Mesothelial cell of epicardium (in vitro differentiated cells): ENCODE measurements around the gene SECTM1. TPM values are rescaled to one million over a fixed set of nuclear protein-coding genes. Genes with fewer than 3 reads are reported as not detected.
A peak's percentile ranks its signal among the peaks of the same experiment; 100 is the strongest.

Experiments
- DNase-seq, 2 experiments: peaks; one replicate each; pipeline ENCODE4 v3.0.0; 2021; ENCODE audit warnings: low spot score in 2 of 2; ENCODE audit not compliant: unreplicated experiment in 2 of 2
- H3K27ac Mint-ChIP-seq: 2 replicates; pipeline ENCODE4 v1.8.0; 2021; ENCODE audit warnings: mixed read lengths
- H3K27me3 Mint-ChIP-seq: 2 replicates; pipeline ENCODE4 v1.8.0; 2021; ENCODE audit warnings: low read depth, mixed read lengths
- H3K36me3 Mint-ChIP-seq: 2 replicates; pipeline ENCODE4 v1.8.0; 2021; ENCODE audit warnings: mixed read lengths
- H3K4me1 Mint-ChIP-seq: 2 replicates; pipeline ENCODE4 v1.8.0; 2021; ENCODE audit warnings: mixed read lengths
- H3K4me3 Mint-ChIP-seq: 2 replicates; pipeline ENCODE4 v1.8.0; 2021; ENCODE audit warnings: mild to moderate bottlenecking, moderate library complexity, mixed read lengths
- H3K9me3 Mint-ChIP-seq: 2 replicates; pipeline ENCODE4 v1.8.0; 2021; ENCODE audit warnings: mixed read lengths
- total RNA-seq: library from RNA; stranded (reverse); gene quantifications from 3 replicates; pipeline ENCODE4 v1.2.1, GENCODE V29; 2021
- TF ChIP-seq, protein P1 (sequence below): fragments of 200-600 bp; sonication (generic); IDR thresholded peaks from one replicate; pipeline ENCODE4 v1.5.0; 2021; ENCODE audit warnings: antibody characterized with exemption; ENCODE audit not compliant: unreplicated experiment

The SECTM1 gene
- total RNA-seq, 1 donor from 2014 or later: 7.0 TPM

DNA sequence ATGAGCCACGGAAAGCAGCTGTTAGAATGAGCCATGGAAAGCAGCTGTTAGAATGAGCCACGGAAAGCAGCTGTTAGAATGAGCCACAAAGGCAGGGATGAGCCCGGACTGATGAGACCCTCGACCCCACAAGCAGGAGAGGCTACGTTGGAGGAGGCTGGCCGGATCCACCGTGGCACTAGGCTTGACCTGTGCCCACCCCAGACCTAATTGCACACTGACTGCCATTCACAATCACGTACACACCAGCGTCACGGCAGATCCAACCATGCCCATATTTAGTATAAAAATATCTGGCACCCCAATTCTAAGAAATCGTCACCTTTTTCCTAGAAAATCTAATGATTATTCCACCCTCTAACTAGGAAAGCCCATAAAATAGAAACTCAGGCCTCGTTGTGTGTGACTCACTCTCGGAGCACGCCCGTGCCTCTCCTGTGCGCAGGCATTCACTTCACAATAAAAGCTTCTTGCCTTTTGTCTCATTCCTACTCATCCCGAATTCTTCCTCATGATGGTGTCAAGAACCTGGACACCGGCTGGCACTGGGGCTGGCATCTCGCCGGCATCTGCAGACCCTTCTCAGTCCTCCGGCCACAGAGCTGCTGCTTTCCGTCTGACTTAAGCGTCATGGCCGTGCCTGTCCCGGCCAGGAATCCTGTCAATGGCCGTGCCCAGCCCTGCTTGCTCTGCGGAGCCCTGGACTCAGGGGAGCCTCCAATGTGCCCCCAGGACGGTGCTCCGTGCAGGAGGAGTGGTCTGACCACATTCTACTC lies 5.5 kb upstream of the SECTM1 start:
- Mint-ChIP-seq H3K4me1 (peaks cover 33% of the 10 kb centered on the region), H3K4me3 (peak overlapping the region; percentile 60), H3K36me3 (peaks cover 4% of the 10 kb centered on the region), H3K9me3 (peaks cover 4% of the 10 kb centered on the region), H3K27ac (peak overlapping the region; percentile 98), H3K27me3 (peaks cover 5% of the 10 kb centered on the region)
- no peak for DNase-seq
- TF ChIP-seq, protein P1, sequence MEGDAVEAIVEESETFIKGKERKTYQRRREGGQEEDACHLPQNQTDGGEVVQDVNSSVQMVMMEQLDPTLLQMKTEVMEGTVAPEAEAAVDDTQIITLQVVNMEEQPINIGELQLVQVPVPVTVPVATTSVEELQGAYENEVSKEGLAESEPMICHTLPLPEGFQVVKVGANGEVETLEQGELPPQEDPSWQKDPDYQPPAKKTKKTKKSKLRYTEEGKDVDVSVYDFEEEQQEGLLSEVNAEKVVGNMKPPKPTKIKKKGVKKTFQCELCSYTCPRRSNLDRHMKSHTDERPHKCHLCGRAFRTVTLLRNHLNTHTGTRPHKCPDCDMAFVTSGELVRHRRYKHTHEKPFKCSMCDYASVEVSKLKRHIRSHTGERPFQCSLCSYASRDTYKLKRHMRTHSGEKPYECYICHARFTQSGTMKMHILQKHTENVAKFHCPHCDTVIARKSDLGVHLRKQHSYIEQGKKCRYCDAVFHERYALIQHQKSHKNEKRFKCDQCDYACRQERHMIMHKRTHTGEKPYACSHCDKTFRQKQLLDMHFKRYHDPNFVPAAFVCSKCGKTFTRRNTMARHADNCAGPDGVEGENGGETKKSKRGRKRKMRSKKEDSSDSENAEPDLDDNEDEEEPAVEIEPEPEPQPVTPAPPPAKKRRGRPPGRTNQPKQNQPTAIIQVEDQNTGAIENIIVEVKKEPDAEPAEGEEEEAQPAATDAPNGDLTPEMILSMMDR: no peak

DNA sequence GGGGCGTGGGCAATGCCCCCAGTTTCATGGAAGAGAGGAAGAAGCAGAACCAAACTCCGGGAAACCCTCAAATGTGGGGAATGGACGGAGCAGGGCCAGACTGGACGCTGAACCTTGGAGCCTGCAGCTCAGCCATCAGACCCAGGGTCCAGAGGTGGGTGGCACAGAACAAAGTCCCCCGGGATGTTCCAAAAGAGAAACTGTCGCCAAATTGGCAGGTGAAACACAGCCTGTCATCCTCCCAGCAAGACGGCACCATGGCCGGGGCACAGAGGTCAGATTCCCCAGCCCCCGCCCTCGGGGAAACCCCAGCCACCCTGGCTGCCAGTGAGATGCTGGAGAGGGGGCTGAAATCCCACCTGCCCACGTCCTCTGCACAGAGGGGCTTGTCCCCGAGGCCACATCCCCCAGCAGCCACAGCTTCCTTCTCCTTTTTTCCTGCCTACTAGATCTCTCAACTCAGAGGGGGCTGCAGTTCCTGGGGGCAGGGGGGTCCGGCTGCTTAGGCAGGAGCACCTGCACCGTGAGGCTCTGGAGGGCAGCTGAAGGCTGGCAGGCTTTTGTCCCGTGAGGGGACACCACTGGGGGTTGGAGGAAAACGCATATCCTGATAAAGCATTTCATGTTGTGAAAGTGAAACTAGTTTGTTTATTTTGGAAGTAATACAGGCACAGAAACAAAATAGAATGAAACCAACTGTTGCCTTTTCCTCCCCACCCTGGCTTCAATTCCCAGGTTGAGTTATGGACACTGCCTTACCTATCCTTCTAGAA lies 1.2 kb upstream of the SECTM1 start:
- Mint-ChIP-seq H3K9me3 (no peaks in the 10 kb centered on the region), H3K36me3 (no peaks in the 10 kb centered on the region), H3K27me3 (peaks cover 29% of the 10 kb centered on the region), H3K4me3 (peak overlapping the region; percentile 70), H3K4me1 (peaks cover 56% of the 10 kb centered on the region), H3K27ac (peak overlapping the region; percentile 89)
- TF ChIP-seq, protein P1: no peak
- DNase-seq: no peak

DNA sequence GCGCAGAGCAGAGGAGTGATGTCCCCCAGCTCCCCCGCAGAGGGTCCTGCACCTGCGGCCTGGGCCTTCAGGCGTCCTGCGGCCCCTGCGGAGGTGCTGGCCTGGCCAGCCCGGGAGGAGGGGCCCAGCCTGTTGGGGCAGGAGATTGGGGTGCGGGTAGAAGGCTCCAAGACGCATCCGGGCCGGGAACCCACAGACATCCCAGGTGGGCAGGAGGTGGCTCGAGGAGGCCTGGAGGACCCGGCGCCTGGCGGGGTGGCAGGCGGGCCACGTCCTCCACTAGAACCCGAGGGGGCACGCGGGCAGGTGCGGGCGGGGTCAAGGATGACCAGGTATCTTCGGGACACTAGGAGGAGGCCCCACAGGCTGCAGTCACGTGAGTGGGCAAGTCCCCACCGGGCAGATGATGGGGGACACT lies 647 bp upstream of the SECTM1 start:
- Mint-ChIP-seq H3K27me3 (peaks cover 29% of the 10 kb centered on the region), H3K27ac (no peak overlapping the region), H3K9me3 (no peaks in the 10 kb centered on the region), H3K4me1 (peaks cover 56% of the 10 kb centered on the region), H3K4me3 (no peak overlapping the region), H3K36me3 (no peaks in the 10 kb centered on the region)
- TF ChIP-seq, protein P1: no peak
- no peak for DNase-seq

DNA sequence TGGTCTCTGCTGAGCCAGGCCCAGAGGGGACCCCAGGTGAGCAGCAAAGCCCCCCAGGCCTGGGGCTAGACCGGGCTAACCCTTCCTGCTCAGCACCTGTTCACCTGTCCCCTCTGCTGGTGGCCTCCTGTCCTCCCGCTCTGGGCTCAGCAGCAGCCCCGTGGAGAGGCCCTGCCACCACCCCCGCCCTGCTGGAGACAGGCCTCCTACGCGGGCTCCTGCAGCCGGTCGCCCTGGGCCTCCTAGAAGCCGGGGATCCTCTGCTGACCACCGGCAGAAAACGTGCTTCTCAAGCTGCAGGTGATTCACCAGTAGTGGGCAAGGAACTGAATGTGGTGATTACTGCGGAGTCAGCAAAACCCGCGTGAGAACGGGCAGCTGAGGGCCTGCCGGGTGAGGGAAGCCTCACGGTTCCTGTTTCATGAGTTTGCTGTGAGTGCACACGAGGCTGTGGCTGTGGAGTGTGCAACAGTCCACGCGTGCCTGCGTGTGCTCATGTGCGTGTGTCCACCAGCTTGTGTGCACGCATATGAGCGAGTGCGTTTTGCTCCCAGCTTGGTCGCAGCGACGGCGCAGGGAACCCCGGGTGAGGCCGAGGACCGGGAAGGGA lies 792 bp downstream of the SECTM1 start:
- peak overlapping the region; percentile 30 for H3K27ac Mint-ChIP-seq

DNA sequence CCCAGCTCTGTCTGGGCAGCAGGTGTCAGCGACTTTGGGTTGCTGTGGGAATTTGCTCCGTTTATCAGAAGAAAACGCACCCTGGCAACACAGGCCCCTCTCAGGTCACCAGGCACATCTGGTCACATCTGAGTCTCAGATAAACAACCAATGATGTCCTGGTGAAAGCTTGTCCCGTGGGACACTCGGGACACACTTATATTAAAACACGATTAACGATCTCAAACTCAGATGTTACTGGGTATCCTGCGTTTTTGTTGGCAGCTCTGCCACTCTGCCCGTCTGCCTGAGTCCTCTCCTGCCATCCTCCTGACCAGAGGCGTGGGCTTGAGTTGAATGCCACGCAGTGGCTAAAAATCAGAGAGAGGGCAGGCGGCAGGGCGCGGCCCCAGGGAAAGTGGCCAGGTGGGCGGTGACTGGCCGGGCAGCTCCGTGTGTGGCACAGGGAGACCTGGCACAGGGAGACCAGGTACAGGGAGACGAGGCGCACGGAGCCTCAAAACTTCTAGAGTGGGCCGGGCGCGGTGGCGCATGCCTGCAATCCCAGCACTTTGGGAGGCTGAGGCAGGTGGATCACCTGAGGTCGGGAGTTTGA lies 2.1 kb downstream of the SECTM1 start:
- no peaks in the 10 kb centered on the region for H3K9me3 Mint-ChIP-seq
- H3K4me3 Mint-ChIP-seq: no peak overlapping the region
- peaks cover 29% of the 10 kb centered on the region for H3K27me3 Mint-ChIP-seq

More for the DNA sequence above, 792 bp downstream of the SECTM1 start:
- no peak for DNase-seq
- TF ChIP-seq, protein P1: no peak
- H3K27me3 Mint-ChIP-seq: peaks cover 29% of the 10 kb centered on the region
- no peaks in the 10 kb centered on the region for H3K36me3 Mint-ChIP-seq
- no peaks in the 10 kb centered on the region for H3K9me3 Mint-ChIP-seq
- H3K4me3 Mint-ChIP-seq: peak overlapping the region; percentile 67
- H3K4me1 Mint-ChIP-seq: peaks cover 55% of the 10 kb centered on the region

More for the DNA sequence above, 2.1 kb downstream of the SECTM1 start:
- no peak overlapping the region for H3K27ac Mint-ChIP-seq
- DNase-seq: no peak
- no peaks in the 10 kb centered on the region for H3K36me3 Mint-ChIP-seq
- TF ChIP-seq, protein P1: no peak
- H3K4me1 Mint-ChIP-seq: peaks cover 58% of the 10 kb centered on the region
